Muscle layer of duodenum (tissue), 2 donors: ENCODE data around the gene LCN10.
A peak's percentile ranks its signal among the peaks of the same experiment; 100 is the strongest.
"Not testable (repeated sequence)": the region's sequence is repeated elsewhere in the genome, so short reads cannot be mapped to it uniquely, and the experiment has no call there.

Experiments used
- H3K27ac ChIP-seq: one replicate; pipeline ENCODE4 v1.7.0; 2013; ENCODE audit warnings: mild to moderate bottlenecking, low read length
- H3K27me3 ChIP-seq: one replicate; pipeline ENCODE4 v1.7.0; 2013; ENCODE audit warnings: low read depth, mild to moderate bottlenecking, control low read depth, low read length
- H3K36me3 ChIP-seq, 2 donors: one replicate each; pipeline ENCODE4 v1.7.0; 2013; ENCODE audit warnings: low read length in 2 of 2, control low read depth in 1 of 2, mild to moderate bottlenecking in 1 of 2; ENCODE audit not compliant: insufficient read depth in 2 of 2, control insufficient read depth in 1 of 2
- H3K4me1 ChIP-seq, 2 donors: one replicate each; pipeline ENCODE4 v1.7.0; 2013; ENCODE audit warnings: low read length in 2 of 2, mild to moderate bottlenecking in 2 of 2, control low read depth in 1 of 2, moderate library complexity in 1 of 2; ENCODE audit not compliant: insufficient read depth in 2 of 2, control insufficient read depth in 1 of 2
- H3K4me3 ChIP-seq, 2 donors: one replicate each; pipeline ENCODE4 v1.7.0; 2013; ENCODE audit warnings: low read length in 2 of 2, low read depth in 1 of 2, mild to moderate bottlenecking in 1 of 2
- H3K9me3 ChIP-seq, 2 donors: one replicate each; pipeline ENCODE4 v1.7.0; 2013; ENCODE audit warnings: low read length in 2 of 2, control low read depth in 1 of 2, mild to moderate bottlenecking in 1 of 2; ENCODE audit not compliant: control insufficient read depth in 1 of 2
- donor health status: healthy.

Gene LCN10

DNA sequence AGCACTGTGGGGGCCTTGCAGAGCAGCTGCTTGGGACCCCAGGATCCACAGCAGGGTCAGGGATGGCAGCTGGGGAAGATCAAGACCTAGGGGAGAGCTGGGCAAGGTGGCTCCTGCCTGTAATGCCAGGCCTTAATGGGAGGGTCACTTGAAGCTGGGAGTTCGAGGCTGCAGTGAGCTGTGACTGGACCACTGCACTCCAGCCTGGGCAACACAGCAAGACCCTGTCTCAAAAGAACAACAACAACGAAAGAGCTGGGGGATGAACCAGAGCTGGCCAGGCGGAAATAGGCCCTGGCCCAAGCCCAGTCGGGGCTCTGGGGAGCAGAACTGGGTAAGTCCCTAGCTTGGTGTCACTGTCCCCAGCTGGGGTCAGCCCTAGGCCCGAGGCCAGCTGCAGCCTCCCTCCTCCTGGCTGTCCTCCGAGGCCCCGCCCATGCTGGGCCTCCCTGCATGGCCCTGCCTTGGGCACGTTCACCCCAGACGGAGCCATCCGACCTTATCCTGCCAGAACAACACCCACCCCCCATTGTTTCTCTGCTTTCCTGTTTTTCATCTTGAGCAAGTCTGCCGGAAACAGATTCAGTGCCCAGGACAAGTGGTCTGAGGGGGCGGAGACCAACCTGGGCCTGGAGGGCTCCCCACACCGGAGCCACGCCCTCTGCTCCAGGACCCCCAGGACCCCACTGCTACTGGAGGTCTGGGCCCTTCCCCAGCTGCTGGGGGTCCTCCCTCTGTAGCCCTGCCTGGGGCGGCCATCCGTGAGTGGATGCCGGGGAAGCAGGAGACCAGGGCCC lies 28.4 kb downstream of the LCN10 start:
- peaks cover 0 to 19% of the 10 kb centered on the region in 2 donors for H3K4me1 ChIP-seq
- H3K36me3 ChIP-seq = no peaks in the 10 kb centered on the region
- no peaks in the 10 kb centered on the region for H3K9me3 ChIP-seq
- H3K27me3 ChIP-seq = peaks cover 13% of the 10 kb centered on the region
- H3K27ac ChIP-seq = no peak overlapping the region
- no peak overlapping the region for H3K4me3 ChIP-seq

GRCh38 chr9:136713550-136713949 lies 29.2 kb downstream of the LCN10 start:
- Histone ChIP-seq H3K36me3 (no peaks in the 10 kb centered on the region), H3K27me3 (peaks cover 13% of the 10 kb centered on the region), H3K9me3 (no peaks in the 10 kb centered on the region), H3K4me3 (peak overlapping the region in 1 of 2 donors; percentile 55), H3K27ac (no peak overlapping the region), H3K4me1 (peaks cover 0 to 17% of the 10 kb centered on the region in 2 donors)

- H3K4me1 ChIP-seq = peaks cover 0 to 17% of the 10 kb centered on the region in 2 donors
- H3K27ac ChIP-seq = no peak overlapping the region
- peak overlapping the region in 1 of 2 donors; percentile 55 for H3K4me3 ChIP-seq
- peaks cover 13% of the 10 kb centered on the region for H3K27me3 ChIP-seq
- no peaks in the 10 kb centered on the region for H3K36me3 ChIP-seq
- no peaks in the 10 kb centered on the region for H3K9me3 ChIP-seq
These were observed 29.8 kb downstream of the LCN10 start for GRCh38 chr9:136712690-136713544.

- no peaks in the 10 kb centered on the region for H3K36me3 ChIP-seq
- H3K9me3 ChIP-seq = no peaks in the 10 kb centered on the region
- H3K27me3 ChIP-seq = peaks cover 13% of the 10 kb centered on the region
- H3K4me1 ChIP-seq = peaks cover 0 to 17% of the 10 kb centered on the region in 2 donors
- no peak within 1 kb of the TSS for H3K27ac ChIP-seq
- H3K4me3 ChIP-seq = peak within 1 kb of the TSS in 1 of 2 donors; percentile 57
These were observed 30.7 kb downstream of the LCN10 start, which contains the start of gene DIPK1B for GRCh38 chr9:136711751-136712689. Gene DIPK1B (plus strand): TSS chr9:136712572. CDS start chr9:136712666, 94 bp downstream.

DNA sequence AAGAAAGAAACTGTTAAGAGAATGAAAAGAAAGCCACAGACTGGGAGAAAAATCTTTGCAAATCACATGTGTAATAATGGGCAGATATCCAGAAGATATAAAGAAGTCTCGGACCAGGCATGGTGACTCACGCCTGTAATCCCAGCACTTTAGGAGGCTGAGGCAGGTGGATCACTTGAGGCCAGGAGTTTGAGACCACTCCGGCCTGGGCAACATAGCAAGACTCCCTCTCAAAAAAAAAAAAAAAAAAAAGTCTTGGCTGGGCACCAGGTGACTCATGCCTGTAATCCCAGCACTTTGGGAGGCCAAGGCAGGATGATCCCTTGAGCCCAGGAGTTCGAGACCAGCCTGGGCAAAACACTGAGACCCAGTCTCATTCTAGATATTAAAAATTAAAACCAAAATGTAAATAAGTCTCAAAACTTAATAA lies 31.5 kb downstream of the LCN10 start:
- not testable (repeated sequence) for H3K4me3 ChIP-seq, H3K27ac ChIP-seq, H3K36me3 ChIP-seq, H3K9me3 ChIP-seq
- Histone ChIP-seq H3K27me3 (peaks cover 13% of the 10 kb centered on the region), H3K4me1 (peaks cover 0 to 17% of the 10 kb centered on the region in 2 donors)

DNA sequence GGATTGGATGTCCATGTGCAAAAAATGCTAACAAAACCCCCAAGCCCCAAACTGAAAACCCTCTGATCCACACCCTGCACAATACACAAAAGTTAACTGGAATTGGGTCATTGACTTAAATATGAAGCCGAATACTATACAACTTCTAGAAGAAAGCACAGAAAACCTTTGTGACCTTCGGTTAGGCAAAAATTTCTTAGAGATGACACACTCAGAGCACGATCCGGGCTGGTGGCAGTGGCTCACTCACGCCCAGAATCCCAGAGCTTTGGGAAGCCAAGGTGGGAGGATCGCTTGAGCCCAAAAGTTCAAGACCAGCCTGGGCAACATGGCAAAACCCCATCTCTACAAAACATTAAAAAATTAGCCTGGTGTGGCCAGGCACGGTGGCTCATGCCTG lies 32.2 kb downstream of the LCN10 start:
- Histone ChIP-seq H3K9me3 (no peaks in the 10 kb centered on the region), H3K36me3 (no peaks in the 10 kb centered on the region), H3K27me3 (peaks cover 13% of the 10 kb centered on the region), H3K4me3 (no peak overlapping the region), H3K4me1 (peaks cover 0 to 17% of the 10 kb centered on the region in 2 donors), H3K27ac (no peak overlapping the region)

GRCh38 chr9:136709454-136710109 lies 33.2 kb downstream of the LCN10 start:
- Histone ChIP-seq H3K27me3 (peaks cover 13% of the 10 kb centered on the region), H3K36me3 (no peaks in the 10 kb centered on the region), H3K4me3 (no peak overlapping the region), H3K4me1 (peaks cover 0 to 17% of the 10 kb centered on the region in 2 donors), H3K9me3 (no peaks in the 10 kb centered on the region), H3K27ac (no peak overlapping the region)

- no peak overlapping the region for H3K4me3 ChIP-seq
- H3K27ac ChIP-seq = no peak overlapping the region
- no peaks in the 10 kb centered on the region for H3K9me3 ChIP-seq
- peaks cover 0 to 11% of the 10 kb centered on the region in 2 donors for H3K4me1 ChIP-seq
- H3K27me3 ChIP-seq = peaks cover 2% of the 10 kb centered on the region
- no peaks in the 10 kb centered on the region for H3K36me3 ChIP-seq
These were observed 34.8 kb downstream of the LCN10 start for GRCh38 chr9:136707849-136708517.

- no peaks in the 10 kb centered on the region for H3K9me3 ChIP-seq
- H3K4me3 ChIP-seq = no peak overlapping the region
- H3K27ac ChIP-seq = no peak overlapping the region
- H3K36me3 ChIP-seq = no peaks in the 10 kb centered on the region
- peaks cover 0 to 5% of the 10 kb centered on the region in 2 donors for H3K4me1 ChIP-seq
- H3K27me3 ChIP-seq = no peaks in the 10 kb centered on the region
These were observed 35.7 kb downstream of the LCN10 start for GRCh38 chr9:136707011-136707410.

DNA sequence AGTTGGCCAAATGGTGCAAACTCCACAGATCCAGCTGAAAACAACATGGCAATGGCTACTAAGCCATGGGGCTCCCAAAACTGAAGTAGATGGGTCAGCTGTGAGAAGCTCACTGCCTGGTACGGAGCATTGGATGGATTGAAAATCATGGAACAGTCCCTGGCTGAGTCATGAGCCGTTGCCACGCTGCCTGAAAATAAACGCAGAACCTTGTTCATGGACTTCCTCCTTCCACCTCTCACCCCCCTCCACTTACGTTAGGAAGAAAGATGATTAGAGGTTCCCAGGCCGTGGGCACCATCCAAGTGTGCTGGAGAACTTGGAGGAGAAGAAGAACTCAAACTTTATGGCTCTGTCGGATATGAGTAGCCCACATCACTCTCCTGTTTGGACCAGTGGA lies 37.2 kb downstream of the LCN10 start:
- peaks cover 0 to 1% of the 10 kb centered on the region in 2 donors for H3K4me1 ChIP-seq
- no peak overlapping the region for H3K27ac ChIP-seq
- H3K27me3 ChIP-seq = peaks cover 4% of the 10 kb centered on the region
- no peaks in the 10 kb centered on the region for H3K36me3 ChIP-seq
- no peak overlapping the region for H3K4me3 ChIP-seq
- H3K9me3 ChIP-seq = no peaks in the 10 kb centered on the region
